ENCODE measurements around the gene DNAL1.
A peak's percentile ranks its signal among the peaks of the same experiment; 100 is the strongest.

DNA sequence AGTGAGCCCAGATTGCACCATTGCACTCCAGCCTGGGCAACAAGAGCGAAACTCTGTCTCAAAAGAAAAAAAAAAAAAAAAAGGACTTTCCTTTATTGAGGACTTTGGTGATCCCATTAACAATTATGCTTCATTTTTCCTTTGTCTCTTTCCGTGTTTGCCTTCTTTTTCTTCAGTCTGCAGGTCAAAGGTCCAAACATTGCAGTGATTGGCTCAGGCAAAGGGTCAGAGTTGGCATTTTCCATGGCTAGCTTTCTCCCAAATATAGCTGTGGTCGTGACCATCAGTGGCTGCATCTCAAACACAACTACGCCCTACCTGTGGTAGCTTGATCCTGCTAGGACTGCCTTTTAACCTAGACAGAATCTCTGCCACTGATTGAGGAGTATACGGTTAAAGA is 7.0 kb upstream of the DNAL1 start:
- TF ChIP-seq EP300 (IDR thresholded peaks at IDR 0.05; ENCODE audit: low read depth in 2 of 2, low read length in 2 of 2) (no peak), EP300 (CRISPR knock-in tag; IDR thresholded peaks at IDR 0.05; ENCODE audit: borderline replicate concordance) (no peak), TEAD2 (CRISPR knock-in tag; IDR thresholded peaks at IDR 0.05) (no peak), AKAP8 (CRISPR knock-in tag; IDR thresholded peaks at IDR 0.05) (no peak), CTCF (CRISPR knock-in tag; IDR thresholded peaks at IDR 0.05) (no peak), ZBTB8A (CRISPR knock-in tag; IDR thresholded peaks at IDR 0.05; ENCODE audit: borderline replicate concordance, low read depth) (no peak), TAF15 (IDR thresholded peaks at IDR 0.05; ENCODE audit: low read depth, low read length, poor library complexity, severe bottlenecking) (no peak), IKZF1 (IDR thresholded peaks at IDR 0.05) (no peak), BCL3 (CRISPR knock-in tag; IDR thresholded peaks at IDR 0.05) (no peak), HNF4A (CRISPR knock-in tag; IDR thresholded peaks at IDR 0.05) (0 out of 2 replicates have a peak, but pooled peaks have one; percentile 28), PHF8 (CRISPR knock-in tag; IDR thresholded peaks at IDR 0.05) (no peak), ETV5 (CRISPR knock-in tag; IDR thresholded peaks at IDR 0.05; ENCODE audit: borderline replicate concordance) (no peak), ZZZ3 (CRISPR knock-in tag; IDR thresholded peaks at IDR 0.05; ENCODE audit: borderline replicate concordance) (no peak)

All from HepG2 (cell line).